PC-3 (cell line): ENCODE measurements around the gene WDR5B. TPM values are rescaled to one million over a fixed set of nuclear protein-coding genes. Genes with fewer than 3 reads are reported as not detected.
"Not testable (repeated sequence)": the region's sequence is repeated elsewhere in the genome, so short reads cannot be mapped to it uniquely, and the experiment has no call there.

Experiments used
- ATAC-seq: fragments of 200-7000 bp; cut with Tn5 transposase; 2 replicates; pipeline ENCODE4 v1.9.1; 2020; ENCODE audit warnings: mild to moderate bottlenecking, moderate library complexity
- BruUV-seq: library from RNA; stranded (reverse); fragments of 400-500 nt; replicated peaks from 2 replicates; lab custom pipeline; 2021; lab: Mats Ljungman, UMichigan
- CTCF ChIA-PET: fragments of 300-600 bp; sonication (Branson Sonifier 250); formaldehyde crosslinking; loops from one replicate; lab custom pipeline; 2022; ENCODE audit warnings: antibody characterized with exemption; lab: Charles Lee
- POLR2A ChIA-PET: fragments of 300-600 bp; sonication (Branson Sonifier 250); formaldehyde crosslinking; loops from one replicate; lab custom pipeline; 2022; ENCODE audit warnings: antibody characterized with exemption; ENCODE audit not compliant: unreplicated experiment; lab: Charles Lee
- DNase-seq: peaks from one replicate; pipeline ENCODE4 v3.0.0-alpha.2; 2015
- H2AFZ ChIP-seq: fragments of 300-600 bp; sonication (generic); 2 replicates; pipeline ENCODE4 v1.6.0; 2016; ENCODE audit warnings: antibody characterized with exemption, low read length
- H3F3A ChIP-seq: fragments of 300-600 bp; sonication (generic); one replicate; pipeline ENCODE4 v1.6.0; 2017; ENCODE audit warnings: antibody characterized with exemption, low read length, control low read depth, mild to moderate bottlenecking; ENCODE audit not compliant: unreplicated experiment
- H3K27ac ChIP-seq: fragments of 300-600 bp; sonication (generic); 2 replicates; pipeline ENCODE4 v1.5.1; 2016; ENCODE audit warnings: mild to moderate bottlenecking, low read length
- H3K27me3 ChIP-seq: fragments of 300-600 bp; sonication (generic); 2 replicates; pipeline ENCODE4 v1.6.1; 2016; ENCODE audit warnings: low read length, mixed read lengths
- H3K36me3 ChIP-seq: fragments of 300-600 bp; sonication (generic); 2 replicates; pipeline ENCODE4 v1.6.1; 2016; ENCODE audit warnings: low read depth, mixed run types, low read length, mixed read lengths
- H3K4me1 ChIP-seq: fragments of 300-600 bp; sonication (generic); 2 replicates; pipeline ENCODE4 v1.5.1; 2016; ENCODE audit warnings: low read length; ENCODE audit not compliant: insufficient read depth
- H3K4me2 ChIP-seq: fragments of 300-600 bp; sonication (generic); 2 replicates; pipeline ENCODE4 v1.6.0; 2016; ENCODE audit warnings: low read length
- H3K4me3 ChIP-seq: fragments of 300-600 bp; sonication (generic); 2 replicates; pipeline ENCODE4 v1.5.1; 2016; ENCODE audit warnings: mild to moderate bottlenecking, low read length, mixed read lengths
- H3K79me2 ChIP-seq: fragments of 300-600 bp; sonication (generic); 2 replicates; pipeline ENCODE4 v1.6.1; 2017; ENCODE audit warnings: low read length, mixed read lengths
- H3K9ac ChIP-seq: fragments of 300-600 bp; sonication (generic); 2 replicates; pipeline ENCODE4 v1.6.0; 2016; ENCODE audit warnings: mild to moderate bottlenecking, low read length
- H3K9me2 ChIP-seq: fragments of 300-600 bp; sonication (generic); replicated peaks from 2 replicates; pipeline ENCODE4 v1.6.1; 2016; ENCODE audit warnings: mixed run types, low read length, mixed read lengths
- H3K9me3 ChIP-seq: fragments of 300-600 bp; sonication (generic); 2 replicates; pipeline ENCODE4 v1.6.1; 2016; ENCODE audit warnings: low read length, mixed read lengths
- H4K20me1 ChIP-seq: fragments of 300-600 bp; sonication (generic); 2 replicates; pipeline ENCODE4 v1.6.1; 2016; ENCODE audit warnings: low read length, mixed read lengths
- CTCF ChIP-seq: fragments of 300-600 bp; sonication (generic); conservative IDR thresholded peaks from 2 replicates; pipeline ENCODE4 v1.5.1; 2017; ENCODE audit warnings: antibody characterized with exemption, low read depth, mild to moderate bottlenecking, low read length
- EZH2 ChIP-seq: fragments of 300-600 bp; sonication (generic); IDR thresholded peaks from one replicate; pipeline ENCODE4 v1.6.1; 2017; ENCODE audit warnings: antibody characterized with exemption, mild to moderate bottlenecking, low read length; ENCODE audit not compliant: unreplicated experiment
- EZH2phosphoT487 ChIP-seq: fragments of 300-600 bp; sonication (generic); IDR thresholded peaks from 2 replicates; pipeline ENCODE4 v1.6.1; 2018; ENCODE audit warnings: mild to moderate bottlenecking, antibody characterized with exemption, low read length, borderline replicate concordance
- intact Hi-C: fragments of 100-400 bp; cut with micrococcal nuclease; formaldehyde crosslinking; loops from 2 replicates; pipeline ENCODE4 v1.9.0; 2023
- total RNA-seq: library from RNA; depleted of rRNA; stranded (reverse); fragments of >200 nt; gene quantifications from 2 replicates; pipeline ENCODE4 v1.2.3, GENCODE V29; 2014

Gene WDR5B
- total RNA-seq, 1 experiment from 2014 or later = 4.0 TPM

DNA sequence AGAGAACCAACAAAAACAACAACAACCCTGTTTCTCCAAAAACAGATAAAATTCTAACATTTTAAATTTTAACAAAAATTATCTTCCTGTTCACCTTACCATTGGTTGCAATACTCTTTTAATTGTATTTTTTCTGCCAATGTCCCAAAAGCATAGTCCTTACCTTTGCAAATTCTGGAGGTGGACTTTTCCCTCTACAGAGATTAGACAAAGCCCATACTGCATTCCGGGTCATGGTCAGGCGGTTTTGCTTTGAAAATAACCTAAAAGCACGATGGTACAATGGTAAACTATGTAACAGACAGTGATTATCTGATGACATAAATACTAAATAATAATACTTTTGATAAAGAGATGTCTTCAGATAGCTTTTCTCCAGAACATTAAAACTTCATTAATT is 35.5 kb upstream of the WDR5B start:
- no peak for ATAC-seq

DNA sequence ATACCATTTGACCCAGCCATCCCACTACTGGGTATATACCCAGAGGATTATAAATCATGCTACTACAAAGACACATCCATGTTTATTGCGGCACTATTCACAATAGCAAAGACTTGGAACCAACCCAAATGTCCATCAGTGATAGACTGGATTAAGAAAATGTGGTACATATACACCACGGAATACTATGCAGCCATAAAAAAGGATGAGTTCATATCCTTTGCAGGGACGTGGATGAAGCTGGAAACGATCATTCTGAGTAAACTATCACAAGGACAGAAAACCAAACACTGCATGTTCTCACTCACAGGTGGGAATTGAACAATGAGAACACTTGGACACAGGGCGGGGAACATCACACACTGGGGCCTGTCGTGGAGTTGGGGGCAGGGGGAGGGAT is 32.4 kb upstream of the WDR5B start:
- H3K4me3 ChIP-seq, DNase-seq, H2AFZ ChIP-seq, BruUV-seq, CTCF ChIA-PET, H4K20me1 ChIP-seq, intact Hi-C loops, H3K27me3 ChIP-seq, H3K9me2 ChIP-seq, H3K27ac ChIP-seq, H3K9ac ChIP-seq, ATAC-seq, H3K9me3 ChIP-seq, H3K4me2 ChIP-seq, H3F3A ChIP-seq, H3K79me2 ChIP-seq: not testable (repeated sequence)
- Histone ChIP-seq H3K4me1 (peaks cover 13% of the 10 kb centered on the region), H3K36me3 (peaks cover 63% of the 10 kb centered on the region)
- POLR2A ChIA-PET = interaction anchor here (0.5 kb wide), 1 partner anchor 32 kb away, joined by 3 read pairs; no protein-coding TSS in a partner anchor

More for the DNA sequence above, 35.5 kb upstream of the WDR5B start:
- Histone ChIP-seq H3K79me2 (no peaks in the 10 kb centered on the region), H3K4me2 (no peak overlapping the region), H3K9me3 (no peaks in the 10 kb centered on the region), H3F3A (no peaks in the 10 kb centered on the region), H3K27me3 (no peaks in the 10 kb centered on the region), H3K36me3 (peaks cover 53% of the 10 kb centered on the region), H2AFZ (no peak overlapping the region), H3K4me1 (no peaks in the 10 kb centered on the region), H3K4me3 (no peak overlapping the region), H3K27ac (no peak overlapping the region), H4K20me1 (no peaks in the 10 kb centered on the region), H3K9ac (no peak overlapping the region), H3K9me2 (no peaks in the 10 kb centered on the region)
- POLR2A ChIA-PET = no interaction called here
- intact Hi-C loops = no loop called here
- TF ChIP-seq EZH2phosphoT487 (no peak), CTCF (no peak), EZH2 (no peak)
- no peak for DNase-seq
- CTCF ChIA-PET = no interaction called here
- BruUV-seq = no TSS peak

GRCh38 chr3:122444491-122444887 is 28.6 kb upstream of the WDR5B start:
- H3K4me3 ChIP-seq, H3K9ac ChIP-seq, POLR2A ChIA-PET, ATAC-seq, H3K9me3 ChIP-seq, H3K9me2 ChIP-seq, H4K20me1 ChIP-seq, CTCF ChIA-PET, H3K4me2 ChIP-seq, DNase-seq, intact Hi-C loops, H3F3A ChIP-seq, H3K27me3 ChIP-seq, H2AFZ ChIP-seq, BruUV-seq: not testable (repeated sequence)
- Histone ChIP-seq H3K4me1 (peaks cover 16% of the 10 kb centered on the region), H3K79me2 (peaks cover 20% of the 10 kb centered on the region; the same call in 1 of the 2 replicates), H3K27ac (peak overlapping the region; percentile 48; the same call in 1 of the 2 replicates), H3K36me3 (peaks cover 70% of the 10 kb centered on the region)

DNA sequence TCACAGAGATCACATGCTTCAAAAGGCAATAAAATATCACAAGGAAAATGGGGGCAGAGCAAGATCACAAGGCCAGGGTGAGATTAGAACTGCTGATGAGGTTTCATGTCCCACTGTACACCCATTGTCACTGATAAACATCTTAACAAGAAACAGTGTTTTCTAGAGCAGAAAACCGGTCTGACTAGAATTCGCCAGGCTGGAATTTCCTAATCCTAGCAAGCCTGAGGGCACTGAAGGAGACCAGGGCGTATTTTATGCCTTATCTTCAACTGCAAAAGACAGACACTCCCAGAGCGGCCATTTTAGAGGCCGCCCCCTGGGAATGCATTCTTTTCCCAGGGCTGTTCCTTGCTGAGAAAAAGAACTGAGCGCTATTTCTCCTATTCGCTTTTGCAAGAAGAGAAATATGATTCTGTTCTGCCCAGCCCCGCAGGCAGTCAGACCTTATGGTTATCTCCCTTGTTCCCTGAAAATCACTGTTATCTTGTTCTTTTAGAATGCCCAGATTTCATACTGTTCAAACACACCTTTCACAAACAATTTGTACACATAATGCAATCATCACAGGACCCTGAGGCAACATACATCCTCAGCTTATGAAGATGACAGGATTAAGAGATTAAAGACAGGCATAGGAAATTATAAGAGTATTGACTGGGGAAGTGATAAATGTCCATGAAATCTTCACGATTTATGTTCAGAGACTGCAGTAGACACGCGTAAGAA is 28.1 kb upstream of the WDR5B start:
- intact Hi-C loops, H3F3A ChIP-seq, CTCF ChIA-PET, H4K20me1 ChIP-seq, POLR2A ChIA-PET, H3K9ac ChIP-seq, H3K4me3 ChIP-seq, H3K9me3 ChIP-seq, H3K27me3 ChIP-seq, BruUV-seq, ATAC-seq, H2AFZ ChIP-seq, H3K9me2 ChIP-seq: not testable (repeated sequence)
- H3K36me3 ChIP-seq = peaks cover 70% of the 10 kb centered on the region
- H3K79me2 ChIP-seq = peaks cover 20% of the 10 kb centered on the region; the same call in 1 of the 2 replicates
- H3K4me2 ChIP-seq = peak overlapping the region; percentile 40; the same call in 1 of the 2 replicates
- peak overlapping the region; percentile 48 for H3K27ac ChIP-seq
- DNase-seq = peak; percentile 96
- H3K4me1 ChIP-seq = peaks cover 16% of the 10 kb centered on the region
